Caco-2 (cell line): Measurements from ENCODE around the gene TRIM15. TPM values are rescaled to one million over a fixed set of nuclear protein-coding genes. Genes with fewer than 3 reads are reported as not detected.

Experiments
- BruUV-seq: library from RNA; stranded (reverse); fragments of 400-500 nt; replicated peaks from 2 replicates; lab custom pipeline; 2021; lab: Mats Ljungman, UMichigan
- CTCF ChIA-PET: fragments of 300-600 bp; sonication (Branson Sonifier 250); formaldehyde crosslinking; loops from one replicate; lab custom pipeline; 2022; ENCODE audit warnings: antibody characterized with exemption; lab: Charles Lee
- POLR2A ChIA-PET: fragments of 300-600 bp; sonication (Branson Sonifier 250); formaldehyde crosslinking; loops from one replicate; lab custom pipeline; 2022; ENCODE audit warnings: antibody characterized with exemption; lab: Charles Lee
- DNase-seq, 2 experiments: peaks; one replicate each; pipeline versions ENCODE4 v3.0.0 to v3.0.0-alpha.2; 2020 to 2022
- H3K27me3 ChIP-seq: replicated peaks from 2 replicates; pipeline ENCODE4 v1.6.0; 2011; ENCODE audit warnings: low read length; ENCODE audit not compliant: control insufficient read depth, insufficient read depth
- H3K36me3 ChIP-seq: 2 replicates; pipeline ENCODE4 v1.5.1; 2011; ENCODE audit warnings: low read length; ENCODE audit not compliant: control insufficient read depth, insufficient read depth
- H3K4me1 ChIP-seq: fragments of 250-450 bp; sonication (Bioruptor Pico); 2 replicates; pipeline ENCODE4 v1.5.1; 2020; ENCODE audit warnings: mild to moderate bottlenecking
- H3K4me3 ChIP-seq: 2 replicates; pipeline ENCODE4 v1.5.1; 2011; ENCODE audit warnings: low read depth, mild to moderate bottlenecking, control low read depth, low read length
- H3K9me3 ChIP-seq: fragments of 250-450 bp; sonication (Bioruptor Pico); 2 replicates; pipeline ENCODE4 v1.5.1; 2020; ENCODE audit warnings: mild to moderate bottlenecking, moderate library complexity
- H3K27ac Mint-ChIP-seq: one replicate; pipeline ENCODE4 v1.8.0; 2022; ENCODE audit warnings: mixed read lengths; ENCODE audit not compliant: unreplicated experiment
- H3K27me3 Mint-ChIP-seq: one replicate; pipeline ENCODE4 v1.8.0; 2022; ENCODE audit warnings: mixed read lengths; ENCODE audit not compliant: insufficient read depth, unreplicated experiment
- H3K36me3 Mint-ChIP-seq: one replicate; pipeline ENCODE4 v1.8.0; 2022; ENCODE audit warnings: mild to moderate bottlenecking, mixed read lengths; ENCODE audit not compliant: insufficient read depth, unreplicated experiment
- H3K4me1 Mint-ChIP-seq: one replicate; pipeline ENCODE4 v1.8.0; 2022; ENCODE audit warnings: low read depth, mixed read lengths; ENCODE audit not compliant: unreplicated experiment
- H3K4me3 Mint-ChIP-seq: one replicate; pipeline ENCODE4 v1.8.0; 2022; ENCODE audit warnings: mild to moderate bottlenecking, moderate library complexity, mixed read lengths; ENCODE audit not compliant: unreplicated experiment
- H3K9me3 Mint-ChIP-seq: one replicate; pipeline ENCODE4 v1.8.0; 2022; ENCODE audit warnings: mixed read lengths; ENCODE audit not compliant: unreplicated experiment
- CTCF ChIP-seq, 2 experiments: fragments of 200-600 bp in 1 of 2; IDR thresholded peaks; 1 replicate in 1 of 2; 2 replicates in 1 of 2; pipeline versions ENCODE4 v1.5.1 to v1.8.0; 2011 to 2022; ENCODE audit warnings: antibody characterized with exemption in 1 of 2, control low read depth in 1 of 2, inconsistent platforms in 1 of 2, low read depth in 1 of 2, low read length in 1 of 2, mild to moderate bottlenecking in 1 of 2, moderate library complexity in 1 of 2; ENCODE audit not compliant: insufficient read depth in 1 of 2, severe bottlenecking in 1 of 2, unreplicated experiment in 1 of 2
- intact Hi-C: fragments of 100-400 bp; cut with micrococcal nuclease; formaldehyde crosslinking; loops from one replicate; pipeline ENCODE4 v1.10.0; 2022; ENCODE audit not compliant: unreplicated experiment
- total RNA-seq: library from RNA; stranded (reverse); gene quantifications from 2 replicates; pipeline ENCODE4 v1.2.3, GENCODE V29; 2022

TRIM15 gene
- total RNA-seq, 1 experiment from 2014 or later, result 6.9 TPM

GRCh38 chr6:30171677-30172471, 8.5 kb downstream of the TRIM15 start:
- no peak for DNase-seq
- no peak overlapping the region for H3K27ac Mint-ChIP-seq
- no peak overlapping the region for H3K4me3 ChIP-seq
- no TSS peak for BruUV-seq
- H3K4me1 Mint-ChIP-seq, result no peaks in the 10 kb centered on the region
- H3K4me1 ChIP-seq, result no peaks in the 10 kb centered on the region
- CTCF ChIA-PET, result no interaction called here
- TF ChIP-seq CTCF (IDR thresholded peaks at IDR 0.05; ENCODE audit: insufficient read depth in 1 of 2, low read depth in 1 of 2, low read length in 1 of 2, severe bottlenecking in 1 of 2, unreplicated experiment in 1 of 2), result no peak
- POLR2A ChIA-PET, result no interaction called here
- H3K36me3 ChIP-seq, result peaks cover 3% of the 10 kb centered on the region
- no peaks in the 10 kb centered on the region for H3K9me3 Mint-ChIP-seq
- no peaks in the 10 kb centered on the region for H3K36me3 Mint-ChIP-seq
- H3K4me3 Mint-ChIP-seq, result no peak overlapping the region
- no peaks in the 10 kb centered on the region for H3K27me3 ChIP-seq
- intact Hi-C loops, result no loop called here
- no peaks in the 10 kb centered on the region for H3K9me3 ChIP-seq
- peaks cover 4% of the 10 kb centered on the region for H3K27me3 Mint-ChIP-seq

GRCh38 chr6:30172681-30173080, 9.3 kb downstream of the TRIM15 start:
- Mint-ChIP-seq H3K27me3 (peaks cover 8% of the 10 kb centered on the region), H3K9me3 (no peaks in the 10 kb centered on the region), H3K36me3 (no peaks in the 10 kb centered on the region), H3K27ac (no peak overlapping the region), H3K4me1 (no peaks in the 10 kb centered on the region), H3K4me3 (no peak overlapping the region)
- POLR2A ChIA-PET, result no interaction called here
- no peak for DNase-seq
- no peak for TF ChIP-seq CTCF (IDR thresholded peaks at IDR 0.05; ENCODE audit: insufficient read depth in 1 of 2, low read depth in 1 of 2, low read length in 1 of 2, severe bottlenecking in 1 of 2, unreplicated experiment in 1 of 2)
- H3K4me3 ChIP-seq, result no peak overlapping the region
- intact Hi-C loops, result no loop called here
- no peaks in the 10 kb centered on the region for H3K4me1 ChIP-seq
- peaks cover 2% of the 10 kb centered on the region; the same call in 1 of the 2 replicates for H3K36me3 ChIP-seq
- CTCF ChIA-PET, result no interaction called here
- no TSS peak for BruUV-seq
- H3K9me3 ChIP-seq, result no peaks in the 10 kb centered on the region
- no peaks in the 10 kb centered on the region for H3K27me3 ChIP-seq

DNA sequence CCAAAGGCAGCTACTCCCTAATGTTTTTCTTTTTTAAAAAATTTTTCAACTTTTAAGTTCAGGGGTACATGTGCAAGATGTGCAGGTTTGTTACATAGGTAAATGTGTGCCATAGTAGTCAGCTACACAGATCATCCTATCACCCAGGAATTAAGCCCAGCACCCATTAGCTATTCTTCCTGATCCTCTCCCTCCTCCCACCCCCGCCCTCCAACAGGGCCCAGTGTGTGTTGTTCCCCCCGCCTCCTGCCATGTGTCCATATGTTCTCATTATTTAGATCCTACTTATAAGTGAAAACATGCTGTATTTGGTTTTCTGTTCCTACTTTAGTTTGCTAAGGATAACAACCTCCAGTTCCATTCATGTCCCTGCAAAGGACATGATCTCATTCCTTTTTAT, 12.4 kb downstream of the TRIM15 start:
- no peak for DNase-seq
- H3K36me3 ChIP-seq, result no peaks in the 10 kb centered on the region
- no peak overlapping the region for H3K4me3 ChIP-seq
- no peaks in the 10 kb centered on the region for H3K4me1 ChIP-seq
- Mint-ChIP-seq H3K27ac (no peak overlapping the region), H3K9me3 (no peaks in the 10 kb centered on the region), H3K4me3 (no peak overlapping the region), H3K36me3 (peaks cover under 1% of the 10 kb centered on the region), H3K27me3 (peaks cover 13% of the 10 kb centered on the region), H3K4me1 (no peaks in the 10 kb centered on the region)
- ChIA-PET CTCF (interaction anchor here (1.0 kb wide), 1 partner anchor 31 kb away, joined by 4 read pairs; no protein-coding TSS in a partner anchor), POLR2A (no interaction called here)
- BruUV-seq, result no TSS peak
- TF ChIP-seq CTCF (IDR thresholded peaks at IDR 0.05; ENCODE audit: insufficient read depth in 1 of 2, low read depth in 1 of 2, low read length in 1 of 2, severe bottlenecking in 1 of 2, unreplicated experiment in 1 of 2), result no peak
- H3K27me3 ChIP-seq, result no peaks in the 10 kb centered on the region
- intact Hi-C loops, result no loop called here
- H3K9me3 ChIP-seq, result peaks cover 7% of the 10 kb centered on the region
